HG03039 (cell line): ENCODE results near the gene CLN6.
"Not testable (repeated sequence)": the region's sequence is repeated elsewhere in the genome, so short reads cannot be mapped to it uniquely, and the experiment has no call there.

Experiments
- ATAC-seq: cut with Tn5 transposase; IDR thresholded peaks from one replicate; pipeline ENCODE4 v1.9.1; 2021; ENCODE audit warnings: mild to moderate bottlenecking, moderate library complexity; ENCODE audit not compliant: unreplicated experiment

CLN6 gene

GRCh38 chr15:68207176-68207935 is 22.2 kb downstream of the CLN6 start:
- ATAC-seq: no peak

- ATAC-seq: no peak
Measured at GRCh38 chr15:68206711-68207151, 22.8 kb downstream of the CLN6 start.

GRCh38 chr15:68205954-68206539 is 23.5 kb downstream of the CLN6 start:
- ATAC-seq: no peak

GRCh38 chr15:68205558-68205944 is 24.0 kb downstream of the CLN6 start:
- no peak for ATAC-seq

- no peak for ATAC-seq
Measured at GRCh38 chr15:68204776-68205557, 24.6 kb downstream of the CLN6 start, which contains the start of gene CALML4. CALML4 (minus strand) TSS chr15:68205332; CDS start chr15:68205247, 85 bp downstream.

- no peak for ATAC-seq
Measured at GRCh38 chr15:68204361-68204760, 25.2 kb downstream of the CLN6 start.

GRCh38 chr15:68203956-68204355 is 25.6 kb downstream of the CLN6 start:
- ATAC-seq: no peak

GRCh38 chr15:68203486-68203885 is 26.0 kb downstream of the CLN6 start:
- ATAC-seq: no peak

GRCh38 chr15:68202994-68203393 is 26.5 kb downstream of the CLN6 start:
- ATAC-seq: not testable (repeated sequence)

GRCh38 chr15:68201879-68202261 is 27.7 kb downstream of the CLN6 start:
- no peak for ATAC-seq

- ATAC-seq: no peak
Measured at GRCh38 chr15:68201153-68201878, 28.2 kb downstream of the CLN6 start.

- ATAC-seq: no peak
Measured at GRCh38 chr15:68200016-68200861, 29.3 kb downstream of the CLN6 start.

- ATAC-seq: no peak
Measured at GRCh38 chr15:68199340-68199739, 30.2 kb downstream of the CLN6 start.

- ATAC-seq: no peak
Measured at GRCh38 chr15:68197661-68198437, 31.7 kb downstream of the CLN6 start.

- ATAC-seq: no peak
Measured at GRCh38 chr15:68197170-68197492, 32.4 kb downstream of the CLN6 start.

GRCh38 chr15:68196445-68197169 is 32.9 kb downstream of the CLN6 start:
- no peak for ATAC-seq

- no peak for ATAC-seq
Measured at GRCh38 chr15:68195336-68196112, 34.0 kb downstream of the CLN6 start.
